HG03175 (cell line): ENCODE data around the gene UHRF1.
"Not testable (repeated sequence)": the region's sequence is repeated elsewhere in the genome, so short reads cannot be mapped to it uniquely, and the experiment has no call there.

ENCODE experiments used
- ATAC-seq: cut with Tn5 transposase; IDR thresholded peaks from one replicate; pipeline ENCODE4 v1.9.1; 2021; ENCODE audit warnings: mild to moderate bottlenecking, moderate library complexity; ENCODE audit not compliant: unreplicated experiment

The UHRF1 gene

GRCh38 chr19:4970558-4971423 is 61.5 kb downstream of the UHRF1 start:
- no peak for ATAC-seq

GRCh38 chr19:4971424-4971793 is 62.1 kb downstream of the UHRF1 start:
- no peak for ATAC-seq

DNA sequence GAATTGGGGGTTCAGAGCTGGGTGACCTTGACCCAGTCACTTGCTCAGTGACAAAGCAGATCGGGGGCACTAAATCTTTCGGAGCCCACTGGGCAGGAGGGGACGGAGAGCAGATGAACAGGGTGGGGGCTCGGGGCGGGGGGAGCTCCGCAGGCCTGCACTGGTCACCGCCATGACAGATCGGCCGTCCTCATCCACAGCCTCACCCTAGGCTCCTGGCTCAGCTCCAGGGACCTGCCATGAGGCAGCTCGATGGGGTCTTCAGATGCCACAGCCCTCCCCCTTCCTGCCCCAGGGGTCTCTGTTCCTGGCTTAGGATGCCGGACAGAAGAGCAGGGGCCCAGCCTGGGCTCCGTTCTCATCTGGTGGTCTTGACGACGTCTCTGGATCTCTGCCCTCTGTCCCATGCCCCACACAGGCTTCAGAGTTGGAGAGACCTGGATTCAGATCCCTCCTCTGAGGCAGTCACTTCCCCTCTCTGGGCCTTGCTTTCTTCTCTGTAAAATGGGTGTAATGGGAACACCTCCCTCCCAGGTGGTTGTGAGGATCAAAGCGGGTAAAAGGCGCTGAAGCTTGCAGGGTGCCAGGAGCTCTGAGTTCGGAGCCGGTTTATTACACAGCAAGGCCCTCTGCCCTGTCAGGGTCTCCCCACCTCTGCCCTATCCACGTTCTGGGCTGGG is 62.7 kb downstream of the UHRF1 start:
- no peak for ATAC-seq

GRCh38 chr19:4972509-4973230 is 63.4 kb downstream of the UHRF1 start:
- no peak for ATAC-seq

DNA sequence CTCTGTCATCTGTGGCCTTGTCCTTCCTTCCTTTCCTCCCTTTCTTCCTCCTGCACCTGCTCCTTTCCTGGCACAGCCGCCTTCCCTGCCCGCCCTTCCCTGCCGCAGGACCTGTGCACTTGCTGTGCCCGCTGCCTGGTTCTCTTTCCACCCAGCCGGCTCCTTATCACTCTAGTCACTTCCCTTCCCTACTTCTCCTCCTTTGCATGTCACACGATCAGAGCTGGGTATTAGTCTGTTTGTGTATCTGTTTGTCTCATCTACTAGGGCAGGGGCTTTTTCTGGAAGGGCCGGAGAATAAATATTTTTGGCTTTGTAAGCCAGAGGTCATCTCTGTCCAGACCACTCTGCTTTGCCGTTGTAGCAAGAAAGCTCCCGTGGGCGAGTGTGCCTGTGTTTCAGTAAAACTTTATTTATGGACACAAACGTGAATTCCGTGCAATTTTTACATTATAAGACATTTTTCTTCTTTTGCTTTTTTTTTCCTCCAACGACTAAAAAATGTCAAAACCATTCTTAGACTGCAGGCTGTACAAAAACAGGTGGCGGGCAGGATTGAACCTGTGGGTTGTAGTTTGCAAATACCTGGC is 65.7 kb downstream of the UHRF1 start:
- no peak for ATAC-seq

DNA sequence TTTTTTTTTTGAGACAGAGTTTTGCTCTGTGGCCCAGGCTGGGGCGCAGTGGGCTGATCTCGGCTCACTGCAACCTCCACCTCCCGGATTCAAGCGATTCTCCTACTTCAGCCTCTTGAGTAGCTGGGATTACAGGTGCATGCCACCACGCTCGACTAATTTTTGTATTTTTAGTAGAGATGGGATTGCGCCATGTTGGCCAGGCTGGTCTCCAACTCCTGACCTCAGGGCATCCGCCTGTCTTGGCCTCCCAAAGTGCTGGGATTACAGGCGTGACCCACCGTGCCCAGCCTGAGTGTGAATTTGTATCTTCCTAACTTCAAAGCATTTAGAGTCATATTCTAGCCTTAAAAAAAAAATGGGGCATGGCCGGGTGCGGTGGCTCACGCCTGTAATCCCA is 66.3 kb downstream of the UHRF1 start:
- ATAC-seq, result not testable (repeated sequence)

- no peak for ATAC-seq
Measured at GRCh38 chr19:4976401-4977298, 67.3 kb downstream of the UHRF1 start.

- ATAC-seq, result no peak
Measured at GRCh38 chr19:4977299-4978174, 68.2 kb downstream of the UHRF1 start.

- ATAC-seq, result no peak
Measured at GRCh38 chr19:4979211-4979807, 70.0 kb downstream of the UHRF1 start.

DNA sequence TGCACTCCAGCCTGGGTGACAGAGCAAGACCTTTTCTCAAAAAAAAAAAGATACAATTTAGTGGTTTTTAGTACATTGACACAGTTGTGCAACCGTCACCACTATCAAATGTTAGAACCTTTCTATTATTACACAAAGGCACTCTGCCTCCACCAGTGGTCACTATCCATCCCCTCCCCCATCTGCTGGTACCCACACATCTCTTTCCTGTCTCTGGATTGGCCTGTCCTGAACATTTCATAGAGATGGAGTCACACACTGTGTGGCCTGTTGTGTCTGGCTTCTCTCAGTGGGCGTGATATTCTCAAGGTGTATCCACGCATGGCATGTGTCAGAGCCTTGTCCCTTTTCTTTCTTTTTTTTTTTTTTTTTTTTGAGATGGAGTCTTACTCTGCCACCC is 70.8 kb downstream of the UHRF1 start:
- ATAC-seq, result no peak

- no peak for ATAC-seq
Measured at GRCh38 chr19:4980838-4981680, 71.8 kb downstream of the UHRF1 start.

DNA sequence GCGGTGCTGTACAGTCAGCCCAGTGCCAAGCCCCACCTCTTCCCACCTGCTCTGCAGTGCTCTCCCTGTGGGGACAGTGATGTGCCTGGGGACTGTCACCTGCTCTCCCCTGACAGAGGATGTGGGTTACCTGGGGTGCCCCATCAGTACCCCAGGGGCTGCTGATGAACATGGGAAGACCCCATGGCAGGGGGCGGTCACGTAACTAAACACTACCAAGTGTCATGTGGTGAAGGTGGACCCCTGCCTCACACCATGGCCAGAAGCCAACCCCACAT is 72.3 kb downstream of the UHRF1 start:
- ATAC-seq, result no peak

DNA sequence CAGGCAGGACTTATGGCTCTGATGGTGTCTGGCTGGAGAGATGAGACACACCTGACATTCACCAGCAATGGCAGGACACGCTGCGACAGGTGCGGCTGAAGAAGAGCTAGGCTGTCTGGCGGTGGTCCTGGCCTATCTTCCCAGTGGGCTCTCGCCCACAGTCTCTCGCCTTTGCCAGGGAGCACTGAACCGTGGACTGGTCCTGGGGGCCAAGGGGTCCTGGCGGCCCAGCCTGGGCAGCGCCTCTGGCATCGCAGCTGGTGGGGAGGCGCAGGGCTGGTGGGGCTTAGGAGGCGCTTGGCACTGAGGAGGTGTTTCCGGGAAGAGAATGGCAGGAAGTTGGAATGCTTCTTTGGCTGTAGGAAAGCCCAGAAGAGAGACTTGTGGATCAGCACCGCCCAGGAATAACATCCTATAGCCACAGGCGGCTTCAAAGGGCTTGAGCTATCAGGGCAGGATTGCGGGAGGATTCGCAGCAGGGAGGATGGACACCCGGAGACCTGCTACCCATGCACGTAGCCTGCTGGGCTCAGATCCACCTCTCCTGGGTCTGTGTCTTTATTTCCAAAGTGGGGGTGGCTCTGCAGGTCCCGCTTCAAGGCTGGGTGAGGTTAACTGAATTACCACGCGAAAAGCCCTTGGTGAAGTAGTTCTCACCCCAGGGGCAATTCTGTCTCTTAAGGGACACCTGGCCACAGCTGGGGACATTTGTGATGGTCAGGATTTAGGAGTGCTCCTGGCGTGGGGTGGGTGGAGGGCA is 74.2 kb downstream of the UHRF1 start:
- ATAC-seq, result no peak

- ATAC-seq, result no peak
Measured at GRCh38 chr19:4984106-4984380, 74.7 kb downstream of the UHRF1 start.

DNA sequence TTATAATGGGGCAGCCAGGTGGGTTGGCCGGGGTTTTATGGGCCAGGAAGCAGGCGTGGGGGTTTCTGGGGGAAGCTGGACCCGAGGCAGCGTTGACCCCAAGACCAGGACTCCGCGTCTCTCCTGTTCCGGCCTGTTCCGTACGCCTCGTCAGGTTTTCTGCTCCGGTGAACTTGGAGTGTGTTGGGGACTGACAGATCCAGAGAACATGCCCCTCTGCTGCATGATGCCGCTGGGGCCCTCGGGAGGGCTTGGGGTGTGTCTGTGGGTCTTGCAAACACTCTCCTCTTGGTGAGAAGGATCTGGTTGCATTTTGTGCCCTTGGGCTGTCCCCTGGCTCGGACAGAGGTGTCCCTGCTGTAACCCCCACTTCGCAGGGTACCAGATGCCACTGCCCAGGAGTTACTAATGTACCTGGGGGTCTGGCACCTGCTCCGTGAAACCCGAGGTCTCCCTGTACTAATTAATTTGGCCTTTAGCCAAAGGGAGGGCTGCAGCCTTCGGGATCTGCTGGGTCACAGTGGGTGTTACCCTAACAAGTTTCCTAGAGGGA is 75.2 kb downstream of the UHRF1 start:
- ATAC-seq, result no peak

DNA sequence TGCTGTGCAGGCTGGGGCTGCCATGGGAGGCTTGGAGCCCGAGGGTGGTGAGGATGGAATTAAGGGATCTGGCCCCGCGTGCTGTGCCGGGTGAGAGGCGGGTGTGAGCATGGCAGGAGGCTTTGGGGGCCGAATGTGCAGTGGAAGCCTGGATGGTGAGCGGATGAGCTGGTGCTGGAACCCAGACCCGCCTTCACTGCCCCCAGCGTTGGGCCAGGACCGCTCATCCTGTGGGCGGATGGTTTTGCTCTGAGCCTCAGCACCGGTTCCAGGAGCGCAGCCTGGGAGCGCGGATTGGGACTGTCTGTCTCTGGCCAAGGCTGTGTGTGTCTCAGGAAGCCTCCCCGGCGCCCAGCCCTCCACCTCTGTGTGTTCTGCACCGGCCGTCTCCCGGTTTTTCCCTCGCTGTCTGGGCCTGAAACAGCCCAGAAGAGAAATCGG is 76.3 kb downstream of the UHRF1 start:
- no peak for ATAC-seq

DNA sequence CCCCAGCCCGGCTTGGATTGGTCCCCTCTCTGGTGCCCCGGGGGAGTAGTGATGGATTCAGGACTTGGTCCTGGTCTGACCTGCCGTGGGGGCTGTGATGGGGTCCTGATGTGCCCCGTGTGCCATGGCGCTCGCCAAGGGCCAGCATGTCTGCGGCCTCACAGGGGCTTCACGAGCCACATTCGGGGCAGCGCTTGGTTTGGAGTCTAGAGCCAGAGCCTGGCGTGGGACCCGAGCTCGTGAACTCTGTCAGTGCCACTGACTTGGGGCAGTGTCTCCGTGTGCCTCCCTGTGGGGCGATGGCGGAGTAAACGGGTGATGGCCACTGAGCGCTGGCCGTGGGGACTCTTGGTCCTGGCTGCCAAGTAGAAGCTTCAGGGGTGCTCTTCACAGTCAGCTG is 76.8 kb downstream of the UHRF1 start:
- ATAC-seq, result no peak
